Ureter (tissue), 1 donor: ENCODE data around the gene CNKSR3. TPM values are rescaled to one million over a fixed set of nuclear protein-coding genes. Genes with fewer than 3 reads are reported as not detected.

Source experiments
- DNase-seq: peaks from one replicate; pipeline ENCODE4 v3.0.0-alpha.2; 2020; ENCODE audit warnings: low spot score
- total RNA-seq: library from RNA; stranded (reverse); gene quantifications from one replicate; pipeline ENCODE4 v1.2.4, GENCODE V29; 2023
- donor health status: DM: yes; HTN: yes; CAD: no.

Gene CNKSR3
- total RNA-seq, 1 donor from 2014 or later: 22.1 TPM

GRCh38 chr6:154502553-154502952 lies 7.9 kb downstream of the CNKSR3 start:
- DNase-seq: no peak

GRCh38 chr6:154501578-154501868 lies 9.0 kb downstream of the CNKSR3 start:
- no peak for DNase-seq

- no peak for DNase-seq
These were observed 9.5 kb downstream of the CNKSR3 start for GRCh38 chr6:154500769-154501577.

GRCh38 chr6:154499855-154500589 lies 10.5 kb downstream of the CNKSR3 start:
- no peak for DNase-seq

GRCh38 chr6:154498340-154498934 lies 12.0 kb downstream of the CNKSR3 start:
- DNase-seq: no peak

GRCh38 chr6:154496793-154497517 lies 13.5 kb downstream of the CNKSR3 start:
- no peak for DNase-seq

GRCh38 chr6:154496186-154496585 lies 14.3 kb downstream of the CNKSR3 start:
- DNase-seq: no peak

- no peak for DNase-seq
These were observed 15.7 kb downstream of the CNKSR3 start for GRCh38 chr6:154494592-154495311.

GRCh38 chr6:154491567-154492470 lies 18.7 kb downstream of the CNKSR3 start:
- DNase-seq: no peak

GRCh38 chr6:154489822-154490221 lies 20.7 kb downstream of the CNKSR3 start:
- DNase-seq: no peak

- no peak for DNase-seq
These were observed 21.6 kb downstream of the CNKSR3 start for GRCh38 chr6:154488802-154489437.

GRCh38 chr6:154488248-154488593 lies 22.3 kb downstream of the CNKSR3 start:
- no peak for DNase-seq

- no peak for DNase-seq
These were observed 22.9 kb downstream of the CNKSR3 start for GRCh38 chr6:154487367-154488247.

GRCh38 chr6:154485815-154486214 lies 24.7 kb downstream of the CNKSR3 start:
- DNase-seq: no peak

GRCh38 chr6:154484942-154485341 lies 25.5 kb downstream of the CNKSR3 start:
- DNase-seq: no peak

- no peak for DNase-seq
These were observed 27.6 kb downstream of the CNKSR3 start for GRCh38 chr6:154482858-154483257.

GRCh38 chr6:154481521-154482013 lies 28.9 kb downstream of the CNKSR3 start:
- DNase-seq: no peak

GRCh38 chr6:154479771-154480639 lies 30.5 kb downstream of the CNKSR3 start:
- no peak for DNase-seq
